CD4-positive, alpha-beta T cell treated with Interleukin-21 for 1 hour (primary cell): ENCODE measurements around the gene SULT6B1.
"Not testable (repeated sequence)": the region's sequence is repeated elsewhere in the genome, so short reads cannot be mapped to it uniquely, and the experiment has no call there.

ENCODE experiments used
- DNase-seq: peaks from one replicate; pipeline ENCODE4 v3.0.0-alpha.2; 2020

Gene SULT6B1

DNA sequence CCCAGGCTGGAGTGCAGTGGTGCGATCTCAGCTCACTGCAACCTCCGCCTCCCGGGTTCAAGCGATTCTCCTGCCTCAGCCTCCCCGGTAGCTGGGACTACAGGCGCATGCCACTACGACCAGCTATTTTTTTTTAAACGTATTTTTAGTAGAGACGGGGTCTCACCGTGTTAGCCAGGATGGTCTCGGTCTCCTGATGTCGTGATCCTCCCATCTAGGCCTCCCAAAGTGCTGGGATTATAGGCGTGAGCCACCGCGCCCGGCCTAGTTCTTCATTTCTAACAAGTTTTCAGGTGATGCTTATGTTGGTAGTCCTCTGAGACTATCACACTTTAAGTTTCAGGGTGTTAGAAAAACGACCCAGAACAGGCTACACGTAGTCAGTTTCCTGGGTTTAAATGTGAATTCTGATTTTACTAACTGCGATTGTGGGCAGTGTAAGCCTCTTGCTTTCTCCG lies 7.4 kb upstream of the SULT6B1 start:
- not testable (repeated sequence) for DNase-seq

DNA sequence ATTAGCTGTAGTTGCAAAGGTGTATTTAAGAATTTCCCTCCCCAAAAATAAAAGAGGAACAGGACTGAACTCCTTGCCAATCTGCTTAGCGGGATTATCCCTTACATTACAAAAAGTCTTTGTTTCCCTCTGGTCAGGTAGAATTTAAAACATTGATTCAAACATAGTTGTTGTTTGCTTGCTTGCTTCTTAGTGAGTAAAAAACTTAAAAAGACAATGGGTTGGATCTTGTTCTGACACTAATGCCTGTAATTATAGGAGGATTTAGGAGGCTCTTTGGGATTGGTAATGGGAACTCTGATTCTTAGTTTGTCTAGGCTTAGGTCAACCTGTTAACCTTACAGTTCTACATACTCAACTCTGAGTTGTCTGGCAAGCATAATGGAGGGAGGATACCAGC lies 4.1 kb upstream of the SULT6B1 start:
- DNase-seq: no peak

DNA sequence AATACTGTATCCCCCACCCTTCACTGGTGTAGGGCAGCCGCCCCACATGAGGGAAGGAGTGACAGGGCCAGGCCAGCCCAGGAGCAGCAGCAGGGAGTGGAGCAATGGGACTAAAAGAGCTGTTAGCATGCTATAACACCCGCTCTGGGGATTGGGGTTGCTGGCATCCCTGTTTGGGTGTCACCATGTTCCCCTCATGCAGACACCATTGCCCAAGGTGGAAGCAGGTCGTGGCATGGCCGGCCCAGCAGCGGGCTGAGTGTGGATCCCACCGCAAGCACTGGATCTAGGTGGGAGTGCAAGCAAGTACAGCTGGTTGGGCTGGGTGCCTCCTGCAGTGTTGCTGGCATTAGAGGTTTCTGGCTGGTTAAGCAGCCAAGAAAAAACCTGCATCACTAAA lies 3.3 kb upstream of the SULT6B1 start:
- DNase-seq: no peak

GRCh38 chr2:37191253-37191652 lies 2.8 kb upstream of the SULT6B1 start:
- DNase-seq: no peak

DNA sequence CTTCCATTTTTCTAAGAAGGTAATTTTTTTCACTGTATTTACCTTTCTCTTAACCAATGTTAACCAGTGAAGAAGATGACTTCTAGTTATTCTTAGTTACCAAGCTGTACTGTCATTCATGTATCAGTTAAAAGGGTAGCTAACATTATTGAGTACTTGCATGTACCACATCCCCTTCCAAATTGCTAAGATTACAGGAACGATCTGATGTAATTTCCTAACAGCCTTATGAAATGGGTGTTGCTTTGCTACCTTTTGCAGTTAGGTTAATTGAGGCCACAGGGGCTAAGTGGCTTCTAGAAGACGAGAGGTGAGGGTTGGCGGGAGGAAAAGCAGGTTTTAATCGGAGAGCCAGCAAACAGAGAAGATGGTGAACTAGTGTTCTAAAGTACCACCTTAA lies 1.8 kb upstream of the SULT6B1 start:
- no peak for DNase-seq

DNA sequence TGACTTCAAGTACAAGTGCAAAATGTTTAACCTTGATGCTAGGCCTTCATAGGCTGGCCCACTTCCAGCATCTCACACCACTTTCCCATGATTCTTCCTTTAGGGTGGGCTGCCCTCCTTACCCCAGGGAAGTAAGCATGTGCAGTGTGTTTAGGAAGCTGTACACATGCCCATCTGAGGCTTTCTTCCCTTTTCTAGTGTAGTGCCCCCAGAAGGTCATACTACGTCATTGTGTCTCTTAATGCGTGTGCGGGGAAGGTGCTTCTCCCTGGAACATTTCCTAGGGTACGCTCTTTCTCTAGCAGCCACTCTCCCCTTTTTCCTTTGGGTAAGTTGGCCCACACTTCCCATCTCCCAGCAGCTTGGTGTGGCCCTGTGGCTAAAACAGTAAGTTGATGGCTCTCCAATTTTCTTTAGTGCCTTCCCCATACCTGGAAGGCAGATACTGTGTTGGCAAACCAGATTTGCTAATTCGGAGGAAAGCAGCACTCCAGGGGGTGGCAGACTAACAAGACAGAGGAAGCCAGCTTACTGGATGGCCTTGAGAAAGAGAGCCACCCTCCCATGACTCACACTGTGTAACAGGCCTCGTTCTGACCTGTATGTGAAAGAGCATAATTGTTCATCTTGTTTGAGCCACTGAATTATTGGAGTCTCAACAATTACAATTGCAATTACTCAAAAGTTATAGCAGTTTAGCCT lies 1.1 kb upstream of the SULT6B1 start:
- no peak for DNase-seq

GRCh38 chr2:37181726-37182684 lies 6.5 kb downstream of the SULT6B1 start:
- no peak for DNase-seq

GRCh38 chr2:37180640-37181039 lies 7.8 kb downstream of the SULT6B1 start:
- no peak for DNase-seq

DNA sequence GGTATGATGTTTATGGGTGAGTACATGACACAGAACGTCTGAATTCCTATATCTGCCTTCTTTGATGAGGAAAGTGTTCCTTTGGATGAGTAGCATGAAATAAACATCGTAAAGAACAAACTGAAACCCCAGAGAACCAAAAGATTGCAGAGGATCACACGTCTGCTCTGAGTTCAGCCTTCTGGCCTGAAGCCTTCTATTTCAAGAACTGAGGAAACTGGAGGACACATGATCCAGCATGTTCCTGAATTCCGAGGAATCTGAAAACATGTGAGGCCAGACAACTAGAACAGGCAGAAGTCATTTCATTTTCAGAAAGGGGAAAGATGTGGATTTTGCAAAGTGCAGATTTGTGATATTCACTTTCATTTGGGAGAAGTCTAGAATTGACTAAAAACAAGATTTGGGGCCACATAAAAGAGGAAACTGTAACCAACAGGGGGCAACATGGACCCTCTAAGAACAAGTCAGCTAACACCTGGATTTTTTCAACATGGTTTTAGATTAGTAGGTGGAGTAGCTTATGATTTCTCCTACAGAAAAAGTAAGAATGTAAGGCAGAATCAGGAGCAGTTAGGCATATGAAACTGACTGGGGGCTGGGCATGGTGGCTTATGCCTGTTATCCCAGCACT lies 8.3 kb downstream of the SULT6B1 start:
- no peak for DNase-seq

DNA sequence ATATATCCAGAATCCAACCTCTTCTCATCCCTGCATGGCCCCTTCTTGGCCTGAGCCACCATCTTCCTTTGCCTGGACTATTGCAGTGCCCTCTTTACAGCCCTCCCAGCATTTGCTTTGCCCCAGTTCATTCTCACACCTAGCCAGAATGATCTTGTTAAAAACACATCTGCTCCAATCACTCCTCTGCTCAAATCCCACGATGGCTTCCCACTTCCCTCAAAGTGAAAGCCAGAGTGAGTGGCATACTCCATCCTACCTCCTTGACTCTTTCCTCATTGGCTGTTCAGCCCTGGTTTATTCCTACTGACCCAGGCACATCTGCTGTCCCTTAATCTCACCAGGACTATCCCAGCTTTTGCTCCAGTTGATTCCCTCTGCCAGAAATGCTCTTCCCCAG lies 14.7 kb downstream of the SULT6B1 start:
- DNase-seq: no peak

GRCh38 chr2:37171624-37171950 lies 16.9 kb downstream of the SULT6B1 start:
- no peak for DNase-seq

DNA sequence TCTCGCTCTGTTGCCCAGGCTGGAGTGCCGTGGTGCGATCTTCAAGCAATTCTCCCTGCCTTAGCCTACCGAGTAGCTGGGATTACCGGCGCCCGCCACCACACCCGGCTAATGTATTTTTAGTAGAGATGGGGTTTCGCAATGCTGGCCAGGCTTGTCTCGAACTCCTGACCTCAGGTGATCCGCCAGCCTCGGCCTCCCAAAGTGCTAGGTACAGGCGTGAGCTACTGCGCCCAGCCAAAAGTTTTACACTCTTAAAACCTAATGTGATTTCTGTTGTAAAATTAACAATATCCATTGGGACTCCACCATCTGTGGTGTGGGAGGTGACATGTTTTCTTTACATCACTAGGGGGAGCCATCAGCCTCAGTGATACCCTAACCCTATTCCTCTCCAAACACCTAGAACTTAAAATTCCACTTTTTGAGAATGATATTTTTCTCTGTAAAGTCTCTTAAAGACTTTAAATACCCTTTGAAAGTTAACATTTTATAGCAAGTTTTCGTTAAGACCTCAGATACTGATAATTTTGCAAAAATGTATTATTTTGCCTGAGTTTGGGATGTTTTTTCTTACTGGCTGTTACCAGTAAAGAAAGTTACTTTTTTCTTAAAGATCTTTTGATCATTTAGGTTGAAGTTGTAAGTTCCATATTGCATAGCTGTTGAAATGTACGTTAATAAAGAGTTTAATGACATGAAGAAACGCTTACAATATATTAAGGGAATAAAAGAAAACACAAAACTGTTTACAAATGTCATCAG lies 20.1 kb downstream of the SULT6B1 start:
- DNase-seq: peak; percentile 56

DNA sequence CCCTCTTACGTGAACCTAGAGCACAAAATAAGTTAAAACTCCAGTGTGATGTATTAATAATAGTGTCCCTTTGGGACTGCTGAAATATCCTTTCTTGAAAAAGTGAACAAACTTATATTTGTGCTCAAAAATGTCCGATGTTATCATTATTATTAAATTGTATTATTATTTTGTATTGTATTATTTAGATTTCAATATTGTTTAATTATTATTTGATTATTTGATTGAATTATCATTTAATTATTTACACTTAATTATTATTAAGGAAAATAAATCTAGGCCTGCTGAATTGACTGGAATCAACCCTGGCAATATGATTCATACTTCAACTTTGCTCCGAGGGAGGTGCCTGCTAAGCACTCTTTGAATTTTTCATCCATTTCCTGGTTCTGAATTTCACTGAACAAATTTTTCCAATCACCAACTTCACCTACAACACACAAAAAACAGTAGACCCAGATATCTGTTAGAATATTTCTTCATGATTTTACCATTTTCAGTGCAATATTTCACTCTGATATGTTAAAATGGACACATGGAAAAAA lies 20.8 kb downstream of the SULT6B1 start:
- DNase-seq: no peak

- no peak for DNase-seq
Measured at GRCh38 chr2:37164757-37165156, 23.7 kb downstream of the SULT6B1 start.

GRCh38 chr2:37156857-37157714 lies 31.4 kb downstream of the SULT6B1 start, which contains the start of gene EIF2AK2:
Gene EIF2AK2, minus strand, starts transcription at chr2:37156980. Its CDS starts 9,174 bp downstream, at chr2:37147806.
- peak; percentile 87 for DNase-seq

DNA sequence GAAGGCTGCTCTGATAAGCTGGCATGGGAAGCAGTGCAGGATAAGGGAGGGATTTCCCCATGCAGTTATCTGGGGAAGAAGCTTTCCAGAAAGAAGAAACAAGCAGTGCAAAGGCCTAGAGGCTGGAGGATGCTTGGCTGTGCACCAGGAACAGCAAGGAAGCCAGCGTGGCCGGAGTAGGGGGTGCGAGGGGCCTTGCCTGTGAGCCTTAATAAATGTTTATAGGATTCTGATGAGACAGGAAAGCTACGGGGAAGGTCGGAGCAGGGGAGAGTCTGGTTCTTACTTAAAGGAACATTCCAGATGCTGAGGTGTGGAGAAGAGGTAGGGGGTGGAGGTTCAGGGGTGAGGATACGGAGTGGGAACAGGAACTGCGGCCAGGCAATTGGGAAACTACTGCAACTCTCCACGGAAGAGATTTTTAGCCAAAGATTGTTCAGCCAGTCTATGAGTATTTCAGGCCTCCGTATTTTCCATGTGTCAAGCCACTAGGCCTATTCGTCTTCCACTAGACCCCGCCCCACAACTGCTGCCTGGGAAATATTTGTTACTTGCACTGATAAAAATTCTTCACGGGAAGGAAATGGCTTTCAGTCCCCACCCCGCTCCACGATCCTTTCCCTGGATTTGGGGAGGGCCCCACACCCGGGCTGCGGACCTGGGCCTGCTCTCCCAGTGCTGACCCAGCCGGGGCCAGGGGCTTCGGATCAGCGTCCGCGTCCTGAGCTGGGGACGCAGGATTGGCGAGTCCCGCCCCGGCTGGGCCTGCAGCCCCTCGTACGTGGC lies 32.2 kb downstream of the SULT6B1 start:
- peak; percentile 24 for DNase-seq

DNA sequence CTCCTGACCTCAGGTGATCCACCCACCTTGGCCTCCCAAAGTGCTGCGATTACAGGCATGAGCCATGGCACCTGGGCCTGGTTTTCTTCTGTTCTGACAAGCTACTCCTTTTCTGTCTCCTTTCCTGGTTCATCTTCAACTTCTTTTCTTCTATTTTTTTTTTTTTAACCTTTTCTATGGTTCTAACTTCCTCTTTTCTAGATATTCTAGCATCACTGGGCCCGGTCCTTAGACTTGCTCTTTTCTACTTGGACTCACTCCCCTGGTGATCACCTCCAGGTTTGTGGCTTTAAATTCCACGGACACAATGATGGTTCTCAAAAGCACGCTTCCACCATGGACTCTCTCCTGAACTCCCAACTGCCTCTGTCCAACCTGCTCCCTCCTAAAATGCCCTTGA lies 33.7 kb downstream of the SULT6B1 start:
- no peak for DNase-seq

DNA sequence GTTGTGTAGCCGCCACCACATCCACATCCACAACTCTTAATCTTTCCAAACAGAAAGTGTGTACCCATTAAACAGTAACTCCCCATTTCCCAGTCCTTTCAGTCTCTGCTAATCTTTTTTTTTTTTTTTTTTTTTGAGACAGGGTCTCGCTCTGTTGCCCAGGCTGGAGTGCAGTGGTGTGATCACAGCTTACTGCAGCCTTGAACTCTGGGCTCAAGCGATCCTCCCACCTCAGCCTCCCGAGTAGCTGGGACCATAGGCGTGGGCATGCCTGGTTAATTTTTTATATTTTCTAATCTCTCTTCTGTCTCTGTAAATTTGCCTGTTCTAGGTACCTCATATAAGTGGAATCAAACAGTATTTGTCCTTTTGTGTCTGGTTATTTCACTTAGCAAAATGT lies 35.2 kb downstream of the SULT6B1 start:
- DNase-seq: no peak

DNA sequence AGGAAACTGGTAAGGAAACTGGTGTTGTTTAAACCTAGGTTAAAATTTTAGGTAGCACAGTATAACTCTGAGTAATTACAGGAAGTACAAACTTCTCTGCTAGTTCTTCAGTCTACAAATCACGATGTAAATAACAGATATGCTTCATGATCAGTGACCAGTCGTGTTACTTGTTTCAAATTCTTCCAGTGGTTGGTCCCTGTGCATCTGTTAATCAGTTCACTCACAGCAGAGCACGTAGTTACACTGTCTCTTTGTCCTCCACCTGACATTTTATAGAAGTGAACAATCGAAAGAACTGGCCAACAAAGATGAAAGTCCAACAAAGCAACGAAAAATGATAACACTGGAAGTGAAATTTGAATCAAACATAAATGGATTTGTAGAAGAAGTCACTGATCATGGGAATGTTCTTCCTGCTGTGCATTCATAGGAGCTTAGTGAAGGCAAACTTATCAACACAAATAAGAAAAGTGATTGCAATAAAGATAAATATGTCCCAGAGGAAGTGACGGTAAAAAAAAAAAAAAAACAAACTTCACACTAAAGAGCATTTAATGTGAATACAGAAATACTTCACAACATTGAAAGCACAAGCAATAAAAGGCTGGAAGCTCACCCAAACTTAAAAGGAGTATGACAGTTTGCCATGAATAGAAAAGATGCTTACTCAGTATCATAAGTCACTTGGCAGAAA lies 38.7 kb downstream of the SULT6B1 start:
- DNase-seq: peak; percentile 53

GRCh38 chr2:37148325-37148724 lies 40.1 kb downstream of the SULT6B1 start:
- no peak for DNase-seq
